ENCODE data around the gene FREM1.
A peak's percentile ranks its signal among the peaks of the same experiment; 100 is the strongest.

Gene FREM1

DNA sequence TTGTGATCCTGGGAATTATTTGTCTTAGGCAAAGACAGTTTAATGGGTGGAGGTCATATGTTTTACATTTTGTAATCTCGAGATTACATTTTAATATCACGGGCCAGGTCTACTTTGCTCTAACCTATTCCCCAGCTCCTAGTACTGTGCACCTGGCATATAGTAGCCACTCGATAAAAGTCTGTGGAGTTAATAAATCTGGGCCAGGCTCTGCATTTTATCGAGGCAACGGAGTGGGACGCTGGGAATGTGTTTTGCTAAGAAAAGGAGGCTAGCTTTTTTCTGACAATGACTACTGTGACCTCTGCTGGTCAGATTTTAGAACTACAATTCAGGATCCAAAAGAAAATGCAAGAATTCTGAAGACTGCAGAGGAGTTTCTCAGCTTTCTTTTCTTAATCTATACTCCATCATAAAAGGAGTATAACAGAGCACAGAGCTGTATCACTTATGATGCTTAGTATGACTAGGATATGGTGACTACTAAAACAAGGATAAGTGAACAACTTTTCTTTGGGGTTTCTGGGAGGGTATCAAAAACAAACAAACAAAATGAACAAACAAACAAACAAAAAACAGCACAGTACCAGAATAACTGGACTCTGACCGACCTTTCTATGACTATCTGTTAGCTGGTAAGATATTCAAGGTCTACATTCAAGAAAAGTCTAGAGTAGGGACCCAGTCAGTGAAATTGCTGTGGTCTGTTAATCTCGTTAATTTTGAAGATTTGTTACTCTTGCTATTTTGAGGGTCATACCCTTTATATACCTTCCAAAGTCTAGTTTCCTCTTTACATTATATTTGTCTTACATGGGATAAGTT is 141.6 kb downstream of the FREM1 start:
- peak; percentile 53 for DNase-seq (ENCODE audit: low read depth)
- H3K4me3 ChIP-seq (ENCODE audit: low read depth, low read length) = no peak overlapping the region
- TF ChIP-seq, protein P1, sequence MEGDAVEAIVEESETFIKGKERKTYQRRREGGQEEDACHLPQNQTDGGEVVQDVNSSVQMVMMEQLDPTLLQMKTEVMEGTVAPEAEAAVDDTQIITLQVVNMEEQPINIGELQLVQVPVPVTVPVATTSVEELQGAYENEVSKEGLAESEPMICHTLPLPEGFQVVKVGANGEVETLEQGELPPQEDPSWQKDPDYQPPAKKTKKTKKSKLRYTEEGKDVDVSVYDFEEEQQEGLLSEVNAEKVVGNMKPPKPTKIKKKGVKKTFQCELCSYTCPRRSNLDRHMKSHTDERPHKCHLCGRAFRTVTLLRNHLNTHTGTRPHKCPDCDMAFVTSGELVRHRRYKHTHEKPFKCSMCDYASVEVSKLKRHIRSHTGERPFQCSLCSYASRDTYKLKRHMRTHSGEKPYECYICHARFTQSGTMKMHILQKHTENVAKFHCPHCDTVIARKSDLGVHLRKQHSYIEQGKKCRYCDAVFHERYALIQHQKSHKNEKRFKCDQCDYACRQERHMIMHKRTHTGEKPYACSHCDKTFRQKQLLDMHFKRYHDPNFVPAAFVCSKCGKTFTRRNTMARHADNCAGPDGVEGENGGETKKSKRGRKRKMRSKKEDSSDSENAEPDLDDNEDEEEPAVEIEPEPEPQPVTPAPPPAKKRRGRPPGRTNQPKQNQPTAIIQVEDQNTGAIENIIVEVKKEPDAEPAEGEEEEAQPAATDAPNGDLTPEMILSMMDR (IDR thresholded peaks at IDR 0.05; ENCODE audit: insufficient read depth, low read depth, low read length, missing control alignments) = peak; percentile 56

DNA sequence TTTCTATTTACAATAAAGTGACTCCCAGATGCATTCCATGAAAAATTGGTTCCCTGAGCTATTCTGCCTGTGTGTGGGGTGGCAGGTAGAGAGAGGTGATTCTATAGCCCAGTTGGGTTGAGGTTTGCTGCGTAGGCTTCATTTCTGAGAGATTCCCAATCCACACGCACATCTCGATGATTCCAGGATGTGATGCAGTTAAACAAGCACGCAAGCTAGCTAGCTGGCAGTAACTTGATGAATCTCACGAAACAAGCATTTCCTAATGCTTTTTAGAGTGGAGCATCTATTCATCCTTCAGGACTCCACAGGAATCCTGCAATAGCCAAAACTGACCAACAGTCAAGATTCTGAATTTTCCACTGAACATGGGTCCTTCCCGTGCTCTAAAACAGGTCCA is 143.9 kb downstream of the FREM1 start:
- TF ChIP-seq, protein P1 (IDR thresholded peaks at IDR 0.05; ENCODE audit: insufficient read depth, low read depth, low read length, missing control alignments) = no peak
- no peak overlapping the region for H3K4me3 ChIP-seq (ENCODE audit: low read depth, low read length)
- DNase-seq (ENCODE audit: low read depth) = no peak

DNA sequence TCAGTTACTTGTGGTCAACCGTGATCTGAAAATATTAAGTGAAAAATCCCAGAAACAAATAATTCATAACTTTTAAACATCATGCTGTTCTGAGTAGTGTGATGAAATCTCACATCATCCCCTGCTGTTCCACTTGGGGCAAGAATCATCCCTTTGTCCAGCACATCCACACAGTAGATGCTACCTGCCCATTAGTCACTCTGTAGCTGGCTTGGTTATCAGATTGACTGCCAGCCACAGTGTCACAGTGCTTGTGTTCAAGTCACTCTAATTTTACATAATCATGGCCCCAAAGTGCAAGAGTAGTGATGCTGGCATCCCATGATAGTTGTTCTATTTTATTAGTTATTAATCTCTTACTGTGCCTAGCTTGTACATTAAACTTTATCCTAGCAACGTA is 148.6 kb downstream of the FREM1 start:
- no peak for DNase-seq (ENCODE audit: low read depth)
- H3K4me3 ChIP-seq (ENCODE audit: low read depth, low read length) = no peak overlapping the region
- TF ChIP-seq, protein P1 (IDR thresholded peaks at IDR 0.05; ENCODE audit: insufficient read depth, low read depth, low read length, missing control alignments) = no peak

DNA sequence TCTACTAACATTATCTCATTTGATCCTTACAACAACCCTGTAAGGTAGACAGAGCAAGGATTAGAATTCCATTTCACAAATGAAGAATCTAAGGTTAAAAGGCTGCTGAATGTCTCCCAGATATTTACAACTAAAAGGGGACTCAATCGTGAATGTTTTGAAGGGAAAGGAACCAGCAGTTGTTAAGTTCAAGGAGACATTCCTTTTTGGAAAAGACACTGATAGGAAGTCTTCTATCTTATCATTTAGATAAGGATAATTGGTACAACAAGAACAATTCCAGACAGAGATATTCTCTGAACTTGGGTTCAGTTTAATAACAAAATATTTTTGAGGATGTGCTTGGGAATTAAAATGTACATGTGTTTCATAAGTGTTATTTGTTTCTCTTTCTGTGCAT is 150.2 kb downstream of the FREM1 start:
- TF ChIP-seq, protein P1 (IDR thresholded peaks at IDR 0.05; ENCODE audit: insufficient read depth, low read depth, low read length, missing control alignments) = no peak
- DNase-seq (ENCODE audit: low read depth) = no peak
- no peak overlapping the region for H3K4me3 ChIP-seq (ENCODE audit: low read depth, low read length)

DNA sequence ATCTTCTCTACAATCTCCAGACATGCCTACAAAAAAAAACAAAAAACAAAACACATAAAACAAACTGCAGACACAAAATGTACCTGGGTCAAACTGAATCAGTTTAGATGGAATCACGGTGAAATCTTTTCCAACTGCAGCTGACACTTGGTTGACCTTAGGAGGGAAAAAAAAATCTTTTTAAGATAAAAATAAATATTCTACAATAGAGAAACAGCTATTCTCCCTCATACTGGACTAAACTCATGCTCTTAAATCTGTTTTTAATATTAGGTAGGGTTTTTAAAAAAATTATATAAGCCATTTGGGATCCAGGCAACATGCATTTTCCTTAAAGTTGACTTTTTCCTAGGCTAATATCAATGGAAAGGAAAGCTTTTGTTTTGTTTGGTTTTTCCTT is 153.9 kb downstream of the FREM1 start:
- H3K4me3 ChIP-seq (ENCODE audit: low read depth, low read length) = no peak overlapping the region
- no peak for DNase-seq (ENCODE audit: low read depth)
- TF ChIP-seq, protein P1 (IDR thresholded peaks at IDR 0.05; ENCODE audit: insufficient read depth, low read depth, low read length, missing control alignments) = no peak

DNA sequence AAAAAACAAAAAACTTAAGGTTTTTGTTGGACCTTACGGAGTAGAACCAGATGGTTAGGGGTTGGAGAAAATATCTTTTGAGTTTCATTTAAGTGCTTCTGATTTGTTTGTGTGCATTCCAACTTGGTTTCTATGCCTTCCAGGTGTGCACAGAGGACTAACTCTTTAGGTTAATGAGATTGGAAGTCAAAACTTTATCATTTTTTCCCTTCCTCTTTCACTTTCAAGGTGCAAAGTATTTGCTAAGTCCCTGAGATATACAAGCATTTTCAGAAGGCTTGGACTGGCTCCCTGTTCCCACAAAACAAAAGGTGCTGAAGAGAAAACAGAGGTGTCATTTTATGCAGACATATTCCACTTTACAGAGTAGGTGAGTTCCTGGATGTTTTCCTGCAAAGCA is 157.4 kb downstream of the FREM1 start:
- TF ChIP-seq, protein P1 (IDR thresholded peaks at IDR 0.05; ENCODE audit: insufficient read depth, low read depth, low read length, missing control alignments) = no peak
- H3K4me3 ChIP-seq (ENCODE audit: low read depth, low read length) = no peak overlapping the region
- DNase-seq (ENCODE audit: low read depth) = no peak

DNA sequence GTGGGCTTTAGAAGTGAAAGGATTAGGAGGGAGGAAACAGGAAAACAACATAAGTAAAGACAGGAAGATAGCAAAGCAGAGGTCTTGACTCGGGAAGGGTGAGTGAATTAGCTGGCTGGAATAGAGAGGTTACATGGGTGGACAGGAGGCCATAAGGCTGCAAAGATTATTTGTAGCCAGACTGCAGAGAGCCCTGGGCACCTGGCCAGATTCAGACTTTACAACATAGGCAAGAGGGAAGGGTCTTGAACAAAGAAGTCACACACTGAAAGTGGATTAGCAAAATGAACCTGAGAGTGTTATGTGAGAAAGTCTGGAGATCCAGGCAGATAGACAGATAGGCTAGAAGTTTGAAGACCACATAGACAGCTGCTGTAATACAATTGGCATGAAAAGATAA is 158.0 kb downstream of the FREM1 start:
- TF ChIP-seq, protein P1 (IDR thresholded peaks at IDR 0.05; ENCODE audit: insufficient read depth, low read depth, low read length, missing control alignments) = no peak
- no peak overlapping the region for H3K4me3 ChIP-seq (ENCODE audit: low read depth, low read length)
- no peak for DNase-seq (ENCODE audit: low read depth)
